ENCODE data around the gene S100P. TPM values are rescaled to one million over a fixed set of nuclear protein-coding genes. Genes with fewer than 3 reads are reported as not detected.
A peak's percentile ranks its signal among the peaks of the same experiment; 100 is the strongest.

The S100P gene
- polyA plus RNA-seq, 2 of the 4 experiments (the other 2 are of a cell fraction): 20.9 to 171 TPM

DNA sequence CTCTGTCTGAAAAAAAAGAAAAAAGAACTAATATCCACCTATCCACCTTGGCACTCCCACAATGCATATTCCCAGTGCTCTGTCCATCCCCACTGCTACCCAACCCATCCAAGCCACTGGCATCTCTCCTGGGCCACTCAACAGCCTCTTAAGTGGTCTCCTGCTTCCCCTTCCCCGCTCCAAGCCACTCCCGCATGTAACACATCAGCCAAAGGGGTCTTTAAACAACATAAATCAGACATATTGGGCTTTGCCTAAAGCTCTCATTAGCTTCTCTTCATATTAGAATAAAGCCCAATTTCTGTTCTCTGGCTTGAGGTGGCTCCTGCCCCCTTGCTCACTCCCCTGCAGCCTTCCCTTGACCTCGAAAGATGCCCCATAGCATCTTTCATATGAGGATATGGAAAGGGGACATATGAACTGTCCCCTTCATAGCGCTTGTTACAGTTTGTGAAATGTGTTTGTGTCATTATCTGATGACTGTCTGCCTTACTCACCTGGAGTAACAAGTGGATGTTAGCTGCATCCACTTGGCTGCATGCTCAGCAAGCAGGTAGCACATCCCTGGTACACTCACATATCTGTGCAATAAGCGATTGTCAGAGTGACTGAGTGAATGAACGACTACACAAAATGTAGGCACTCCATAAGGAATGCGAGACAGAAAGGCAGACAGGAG, 25.4 kb downstream of the S100P start:
- no peak for DNase-seq (ENCODE audit: low read depth in 1 of 2, low spot score in 1 of 2)
- CTCF ChIA-PET: interaction anchor here (1.0 to 9.0 kb wide), 16 partner anchors 12 to 364 kb away, joined by 3 to 168 read pairs (median 7); partner anchors contain the start of genes GRPEL1 and TADA2B
- no peak for ATAC-seq
- no peak for FAIRE-seq
- H3K4me2 ChIP-seq: no peak overlapping the region
- TF ChIP-seq FOSL2 (IDR thresholded peaks at IDR 0.05) (no peak), FOSL2 (CRISPR knock-in tag; IDR thresholded peaks at IDR 0.05) (no peak), ZFP36 (IDR thresholded peaks at IDR 0.05; ENCODE audit: borderline replicate concordance, partially characterized antibody) (no peak), ZSCAN20 (CRISPR knock-in tag; IDR thresholded peaks at IDR 0.05) (no peak), TFCP2L1 (CRISPR knock-in tag; IDR thresholded peaks at IDR 0.05) (no peak)
- no peaks in the 10 kb centered on the region for H3K9me3 ChIP-seq
- peaks cover 21% of the 10 kb centered on the region; the same call in 1 of the 3 replicates for H3K4me1 ChIP-seq
- H3K4me3 ChIP-seq: no peak overlapping the region
- no peak overlapping the region; a peak in 1 of 6 replicates for H3K27ac ChIP-seq
- POLR2A ChIA-PET: interaction anchor here (1.9 kb wide), 1 partner anchor 155 kb away, joined by 8 read pairs; no protein-coding TSS in a partner anchor
- 65% methylated on average over 7 of the region's 7 CpGs for WGBS (ENCODE audit: missing lambda C conversion rate)

DNA sequence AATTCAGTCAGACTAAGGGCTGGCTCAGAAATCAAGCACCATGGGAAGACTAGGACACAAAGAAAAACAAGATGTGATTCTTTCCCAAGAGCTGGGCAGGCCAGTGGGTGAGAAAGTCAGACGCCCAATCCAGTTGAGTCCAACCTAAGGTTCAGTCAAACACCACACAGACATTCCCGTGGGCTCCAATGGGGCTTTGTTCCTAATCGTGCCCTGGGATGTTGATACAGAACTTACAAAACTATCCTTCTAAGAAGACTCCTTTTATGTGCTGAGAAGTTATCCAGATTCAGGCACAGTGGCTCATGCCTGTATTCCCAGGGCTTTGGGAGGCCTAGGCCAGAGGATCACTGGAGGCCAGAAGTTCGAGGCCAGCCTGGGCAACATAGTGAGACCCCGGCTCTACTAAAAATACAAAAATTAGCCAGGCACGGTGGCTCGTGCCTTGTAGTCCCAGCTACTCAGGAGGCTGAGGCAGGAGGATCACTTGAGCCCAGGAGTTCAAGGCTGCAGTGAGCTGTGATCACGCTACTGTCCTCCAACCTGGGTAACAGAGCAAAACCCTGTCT, 26.0 kb downstream of the S100P start:
- no peak for FAIRE-seq
- TF ChIP-seq SMC3 (IDR thresholded peaks at IDR 0.05) (no peak), CBX2 (IDR thresholded peaks at IDR 0.05; ENCODE audit: borderline replicate concordance, low read depth) (no peak), HOXA7 (CRISPR knock-in tag; IDR thresholded peaks at IDR 0.05) (no peak), KDM5A (IDR thresholded peaks at IDR 0.05) (no peak), PBX3 (IDR thresholded peaks at IDR 0.05) (no peak), POLR2AphosphoS2 (conservative IDR thresholded peaks at IDR 0.05; ENCODE audit: low read length) (no peak), E2F6 (IDR thresholded peaks at IDR 0.05; ENCODE audit: borderline replicate concordance, low read depth) (no peak), BCL3 (IDR thresholded peaks at IDR 0.05) (no peak), HES2 (IDR thresholded peaks at IDR 0.05) (no peak), CHD4 (IDR thresholded peaks at IDR 0.05; ENCODE audit: borderline replicate concordance) (no peak), ESRRA (IDR thresholded peaks at IDR 0.05; ENCODE audit: borderline replicate concordance, low read length) (no peak)
- H3K4me1 ChIP-seq: peaks cover 21% of the 10 kb centered on the region; the same call in 1 of the 3 replicates
- CTCF ChIA-PET: interaction anchor here (0.7 to 9.0 kb wide), 32 partner anchors 11 to 363 kb away, joined by 3 to 168 read pairs (median 6); partner anchors contain the start of gene GRPEL1
- H3K9me3 ChIP-seq: no peaks in the 10 kb centered on the region
- no peak for DNase-seq (ENCODE audit: low read depth in 1 of 2, low spot score in 1 of 2)
- peak overlapping the region; percentile 66 to 72; a peak in 4 of 6 replicates for H3K27ac ChIP-seq
- WGBS (ENCODE audit: missing lambda C conversion rate): 61% methylated on average over 8 of the region's 8 CpGs
- no peak overlapping the region for H3K4me3 ChIP-seq
- ATAC-seq: no peak
- POLR2A ChIA-PET: interaction anchor here (1.0 to 1.9 kb wide), 2 partner anchors 45 to 154 kb away, joined by 3 to 8 read pairs; no protein-coding TSS in a partner anchor
- peak overlapping the region; percentile 72 for H3K4me2 ChIP-seq

- POLR2A ChIA-PET: interaction anchor here (1.0 to 1.9 kb wide), 2 partner anchors 46 to 154 kb away, joined by 3 to 8 read pairs; no protein-coding TSS in a partner anchor
- H3K9me3 ChIP-seq: no peaks in the 10 kb centered on the region
- peak; percentile 62 to 90 for DNase-seq (ENCODE audit: low read depth in 1 of 2, low spot score in 1 of 2)
- CTCF ChIA-PET: interaction anchor here (0.6 to 9.0 kb wide), 55 partner anchors 11 to 363 kb away, joined by 3 to 168 read pairs (median 4); partner anchors contain the start of gene GRPEL1
- TF ChIP-seq RAD21 (conservative IDR thresholded peaks at IDR 0.05 in 1 of 2, IDR thresholded peaks at IDR 0.05 in 1 of 2) (peak; percentile 95 to 97), SMC3 (IDR thresholded peaks at IDR 0.05) (peak; percentile 95), SREBF2 (IDR thresholded peaks at IDR 0.05) (no peak), KDM5A (IDR thresholded peaks at IDR 0.05) (peak; percentile 77), CEBPB (IDR thresholded peaks at IDR 0.05) (no peak)
- TF ChIP-seq, protein P1, sequence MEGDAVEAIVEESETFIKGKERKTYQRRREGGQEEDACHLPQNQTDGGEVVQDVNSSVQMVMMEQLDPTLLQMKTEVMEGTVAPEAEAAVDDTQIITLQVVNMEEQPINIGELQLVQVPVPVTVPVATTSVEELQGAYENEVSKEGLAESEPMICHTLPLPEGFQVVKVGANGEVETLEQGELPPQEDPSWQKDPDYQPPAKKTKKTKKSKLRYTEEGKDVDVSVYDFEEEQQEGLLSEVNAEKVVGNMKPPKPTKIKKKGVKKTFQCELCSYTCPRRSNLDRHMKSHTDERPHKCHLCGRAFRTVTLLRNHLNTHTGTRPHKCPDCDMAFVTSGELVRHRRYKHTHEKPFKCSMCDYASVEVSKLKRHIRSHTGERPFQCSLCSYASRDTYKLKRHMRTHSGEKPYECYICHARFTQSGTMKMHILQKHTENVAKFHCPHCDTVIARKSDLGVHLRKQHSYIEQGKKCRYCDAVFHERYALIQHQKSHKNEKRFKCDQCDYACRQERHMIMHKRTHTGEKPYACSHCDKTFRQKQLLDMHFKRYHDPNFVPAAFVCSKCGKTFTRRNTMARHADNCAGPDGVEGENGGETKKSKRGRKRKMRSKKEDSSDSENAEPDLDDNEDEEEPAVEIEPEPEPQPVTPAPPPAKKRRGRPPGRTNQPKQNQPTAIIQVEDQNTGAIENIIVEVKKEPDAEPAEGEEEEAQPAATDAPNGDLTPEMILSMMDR (IDR thresholded peaks at IDR 0.05): peak; percentile 79
- H3K4me1 ChIP-seq: peaks cover 21% of the 10 kb centered on the region; the same call in 1 of the 3 replicates
- H3K4me3 ChIP-seq: no peak overlapping the region
- peak; percentile 71 to 89; a peak in 4 of 6 replicates for ATAC-seq
- peak overlapping the region; percentile 66 to 72; a peak in 5 of 6 replicates for H3K27ac ChIP-seq
- H3K4me2 ChIP-seq: peak overlapping the region; percentile 72
- FAIRE-seq: no peak
- 8% methylated on average over 9 of the region's 14 CpGs for WGBS (ENCODE audit: missing lambda C conversion rate)
Measured at GRCh38 chr4:6720202-6720699, 26.6 kb downstream of the S100P start.

All from A549 (cell line).